GM12872 (cell line): Measurements from ENCODE around the gene FKBP5.

ENCODE experiments used
- TF ChIP-seq, protein P1 (sequence below): IDR thresholded peaks from 3 replicates; pipeline ENCODE4 v1.5.1; 2011; ENCODE audit warnings: low read depth, mild to moderate bottlenecking, low read length, moderate library complexity; ENCODE audit not compliant: insufficient read depth

The FKBP5 gene

DNA sequence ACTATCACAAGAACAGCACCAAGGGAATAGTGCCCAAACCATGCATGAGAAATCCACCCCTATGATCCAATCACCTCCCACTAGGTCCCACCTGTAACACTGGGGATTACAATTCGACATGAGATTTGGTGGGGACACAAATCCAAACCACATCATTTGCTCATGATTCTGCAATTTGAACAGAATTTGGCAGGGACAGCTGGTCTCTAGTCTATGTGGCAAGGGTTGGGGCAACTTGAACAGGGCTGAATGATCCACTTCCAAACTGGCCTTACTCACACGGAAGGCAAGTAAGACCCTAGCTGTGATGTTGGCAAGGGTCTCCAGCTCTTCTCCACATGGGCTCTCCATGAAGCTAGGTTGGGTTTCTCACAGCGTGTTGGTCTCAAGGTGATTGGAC lies 10.1 kb upstream of the FKBP5 start:
- TF ChIP-seq, protein P1, sequence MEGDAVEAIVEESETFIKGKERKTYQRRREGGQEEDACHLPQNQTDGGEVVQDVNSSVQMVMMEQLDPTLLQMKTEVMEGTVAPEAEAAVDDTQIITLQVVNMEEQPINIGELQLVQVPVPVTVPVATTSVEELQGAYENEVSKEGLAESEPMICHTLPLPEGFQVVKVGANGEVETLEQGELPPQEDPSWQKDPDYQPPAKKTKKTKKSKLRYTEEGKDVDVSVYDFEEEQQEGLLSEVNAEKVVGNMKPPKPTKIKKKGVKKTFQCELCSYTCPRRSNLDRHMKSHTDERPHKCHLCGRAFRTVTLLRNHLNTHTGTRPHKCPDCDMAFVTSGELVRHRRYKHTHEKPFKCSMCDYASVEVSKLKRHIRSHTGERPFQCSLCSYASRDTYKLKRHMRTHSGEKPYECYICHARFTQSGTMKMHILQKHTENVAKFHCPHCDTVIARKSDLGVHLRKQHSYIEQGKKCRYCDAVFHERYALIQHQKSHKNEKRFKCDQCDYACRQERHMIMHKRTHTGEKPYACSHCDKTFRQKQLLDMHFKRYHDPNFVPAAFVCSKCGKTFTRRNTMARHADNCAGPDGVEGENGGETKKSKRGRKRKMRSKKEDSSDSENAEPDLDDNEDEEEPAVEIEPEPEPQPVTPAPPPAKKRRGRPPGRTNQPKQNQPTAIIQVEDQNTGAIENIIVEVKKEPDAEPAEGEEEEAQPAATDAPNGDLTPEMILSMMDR = no peak

DNA sequence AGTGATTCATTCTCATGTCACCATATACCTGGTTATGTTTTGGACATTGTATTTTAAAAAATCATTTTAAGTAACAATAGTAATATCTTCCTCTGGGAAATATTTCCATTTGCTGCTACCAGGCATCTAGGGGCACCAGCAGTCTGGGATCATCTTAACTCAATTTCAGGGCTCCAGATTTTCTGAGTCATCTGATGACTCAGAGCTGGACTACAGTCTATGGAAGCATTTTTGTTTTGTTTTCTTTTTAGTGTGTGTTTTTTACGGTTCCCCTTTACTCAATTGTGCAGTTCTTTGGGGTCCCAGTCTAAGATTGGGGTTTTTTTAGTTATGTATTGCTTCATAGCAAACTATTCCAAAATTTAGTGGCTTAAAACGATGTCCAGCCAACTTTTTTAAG lies 5.7 kb upstream of the FKBP5 start:
- TF ChIP-seq, protein P1 = no peak

DNA sequence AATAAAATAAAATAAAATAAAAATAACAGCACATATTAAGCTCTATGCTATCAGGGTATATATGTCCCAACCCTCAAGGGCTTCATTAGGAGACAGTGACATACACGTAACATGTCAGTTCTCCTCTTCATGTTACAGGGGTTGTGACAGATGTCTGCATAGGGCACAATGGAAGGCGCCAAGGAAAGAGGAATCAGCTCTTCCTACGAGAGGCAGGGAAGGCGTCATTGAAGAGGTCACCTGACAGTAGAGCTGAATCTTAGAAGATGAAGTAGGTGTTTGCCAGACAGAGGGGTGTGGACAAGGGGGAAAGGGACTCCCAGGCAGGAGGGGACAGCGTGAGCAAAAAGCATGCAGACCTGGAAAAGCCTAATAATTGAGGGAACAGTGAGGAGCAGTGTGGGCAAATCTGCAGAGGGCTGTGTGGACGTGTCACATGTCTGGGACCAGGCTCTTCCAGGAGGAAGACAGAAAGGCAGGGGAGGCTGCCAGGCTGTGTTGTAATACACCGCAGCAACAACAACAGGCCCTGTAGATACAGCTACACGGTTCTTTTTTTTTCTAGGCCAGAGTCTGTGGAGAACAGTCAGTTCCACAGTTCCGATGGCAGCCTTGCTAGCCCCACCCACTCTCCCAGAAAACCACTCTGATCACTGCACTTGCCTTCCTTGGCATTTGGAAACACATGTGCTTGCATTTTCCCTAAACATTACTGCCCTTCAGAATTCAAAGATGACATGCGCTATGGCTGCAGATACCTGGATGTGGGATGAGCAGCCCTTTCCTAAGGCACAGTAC lies 2.5 kb upstream of the FKBP5 start:
- TF ChIP-seq, protein P1 = no peak

DNA sequence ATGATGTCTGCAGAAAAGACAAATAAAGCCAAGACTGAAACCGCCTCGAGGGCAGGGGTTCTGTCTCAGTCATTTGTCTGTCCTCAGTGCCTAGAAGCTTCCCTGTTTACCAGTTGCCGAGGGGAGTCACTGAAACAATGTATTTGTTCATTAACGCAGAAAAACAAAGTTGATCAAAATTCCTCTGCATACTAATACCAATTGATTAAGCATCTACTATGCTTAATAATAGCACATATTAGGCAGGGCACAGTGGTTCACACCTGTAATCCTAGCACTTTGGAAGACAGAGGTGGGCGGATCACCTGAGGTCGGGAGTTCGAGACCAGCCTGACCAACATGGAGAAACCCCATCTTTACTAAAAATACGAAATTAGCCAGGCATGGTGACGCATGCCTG lies 1.8 kb upstream of the FKBP5 start:
- TF ChIP-seq, protein P1 = no peak

DNA sequence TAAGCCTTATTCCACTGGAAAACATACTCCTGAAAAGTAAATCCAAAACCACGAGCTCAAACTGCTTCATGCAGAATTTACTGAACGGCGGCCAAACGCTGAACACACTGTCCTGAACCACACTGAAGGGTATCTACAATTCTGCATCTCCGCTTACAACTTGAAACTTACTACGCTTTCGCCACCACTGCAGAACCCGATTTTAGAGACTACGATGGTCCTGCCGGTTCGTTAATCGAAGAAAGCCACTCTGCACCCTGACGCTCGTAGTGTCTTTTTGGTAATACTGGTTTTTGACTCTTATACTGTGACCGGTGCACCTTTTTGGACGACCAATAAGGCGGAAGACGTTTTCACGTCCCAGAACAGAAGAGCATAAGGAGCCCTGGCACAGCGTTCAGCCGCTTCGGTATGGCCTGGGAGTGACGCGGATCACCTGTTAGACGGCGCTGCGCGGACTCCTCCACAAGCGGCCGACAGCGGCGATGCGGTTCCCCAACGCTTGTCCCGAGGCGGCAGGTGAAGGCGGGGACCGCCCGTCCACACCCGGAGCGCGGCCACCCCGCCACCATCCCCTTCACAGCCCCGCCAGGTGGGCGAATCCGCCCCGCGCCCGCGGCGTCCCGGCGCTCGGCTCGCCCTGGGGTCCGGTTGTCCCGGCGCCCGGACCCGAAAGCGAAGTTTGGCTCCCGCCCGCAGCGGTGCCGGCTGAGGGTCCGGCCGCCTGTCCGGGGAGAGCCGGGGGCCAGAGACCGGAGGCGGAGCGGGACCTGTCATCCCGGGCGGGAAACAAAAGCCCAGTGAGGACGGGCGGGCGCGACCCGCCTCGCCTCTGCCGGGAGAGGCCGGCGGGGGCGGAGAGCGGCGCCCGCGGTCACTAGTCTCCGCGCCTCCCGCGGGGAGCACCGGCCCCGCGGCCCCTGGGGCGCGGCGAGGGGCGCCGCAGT lies 784 bp downstream of the FKBP5 start:
- TF ChIP-seq, protein P1 = no peak

DNA sequence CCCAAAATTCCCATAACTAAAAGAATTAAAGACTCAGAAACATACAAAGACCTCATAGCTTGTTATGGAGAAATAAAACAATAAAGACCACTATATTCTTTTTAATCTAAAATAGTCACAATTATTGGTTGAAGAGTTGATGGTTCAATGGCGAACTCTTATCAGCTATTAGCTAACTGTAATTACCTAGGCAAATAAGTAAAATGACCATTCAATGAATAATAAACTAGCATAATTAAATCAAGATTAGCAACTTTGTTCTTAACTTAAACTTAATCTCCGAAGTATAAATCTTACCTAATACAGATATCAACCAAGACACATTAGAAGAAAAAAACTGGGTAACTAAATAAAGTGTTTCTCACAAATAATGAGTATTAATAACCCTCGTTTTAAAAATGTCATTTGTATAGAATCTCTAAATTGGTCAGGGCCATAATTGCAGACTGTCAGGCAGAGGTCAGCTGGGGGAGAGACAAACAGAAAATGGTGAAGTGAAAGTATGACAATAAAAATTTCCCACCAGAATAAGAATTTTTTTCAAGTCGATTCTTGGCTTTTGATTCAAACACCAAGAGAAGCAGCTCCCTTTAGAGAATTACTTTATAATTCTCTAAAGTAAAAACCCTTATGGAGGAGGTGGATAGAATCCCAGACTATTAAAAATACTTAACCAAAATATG lies 1.7 kb downstream of the FKBP5 start:
- TF ChIP-seq, protein P1 = no peak

DNA sequence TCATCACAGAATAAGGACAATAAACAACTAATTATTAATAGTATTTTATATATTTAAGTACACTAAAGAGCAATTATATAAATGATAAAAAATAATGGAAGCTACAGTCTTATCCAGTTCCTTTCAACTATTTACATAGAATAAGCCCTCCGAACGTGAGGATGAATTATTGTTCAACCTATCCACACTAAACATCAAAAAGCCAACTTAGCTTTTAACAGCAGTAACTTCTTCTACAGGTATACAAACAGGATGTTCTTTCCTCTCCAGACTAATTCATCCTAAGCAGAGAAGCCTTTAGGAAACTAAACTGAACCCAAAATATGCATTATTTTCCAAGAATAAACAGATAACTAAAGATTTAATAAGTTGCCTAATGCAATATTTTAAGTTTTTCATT lies 2.3 kb downstream of the FKBP5 start:
- TF ChIP-seq, protein P1 = no peak
